SIG-M5 treated with dmso at 0.1 percent for 504 hours (cell line): Measurements from ENCODE around the gene GNAL.
A peak's percentile ranks its signal among the peaks of the same experiment; 100 is the strongest.
"Not testable (repeated sequence)": the region's sequence is repeated elsewhere in the genome, so short reads cannot be mapped to it uniquely, and the experiment has no call there.

Source experiments
- DNase-seq: peaks from one replicate; lab custom pipeline; 2025; ENCODE audit not compliant: unreplicated experiment; lab: John Stamatoyannopoulos, UW

The GNAL gene

DNA sequence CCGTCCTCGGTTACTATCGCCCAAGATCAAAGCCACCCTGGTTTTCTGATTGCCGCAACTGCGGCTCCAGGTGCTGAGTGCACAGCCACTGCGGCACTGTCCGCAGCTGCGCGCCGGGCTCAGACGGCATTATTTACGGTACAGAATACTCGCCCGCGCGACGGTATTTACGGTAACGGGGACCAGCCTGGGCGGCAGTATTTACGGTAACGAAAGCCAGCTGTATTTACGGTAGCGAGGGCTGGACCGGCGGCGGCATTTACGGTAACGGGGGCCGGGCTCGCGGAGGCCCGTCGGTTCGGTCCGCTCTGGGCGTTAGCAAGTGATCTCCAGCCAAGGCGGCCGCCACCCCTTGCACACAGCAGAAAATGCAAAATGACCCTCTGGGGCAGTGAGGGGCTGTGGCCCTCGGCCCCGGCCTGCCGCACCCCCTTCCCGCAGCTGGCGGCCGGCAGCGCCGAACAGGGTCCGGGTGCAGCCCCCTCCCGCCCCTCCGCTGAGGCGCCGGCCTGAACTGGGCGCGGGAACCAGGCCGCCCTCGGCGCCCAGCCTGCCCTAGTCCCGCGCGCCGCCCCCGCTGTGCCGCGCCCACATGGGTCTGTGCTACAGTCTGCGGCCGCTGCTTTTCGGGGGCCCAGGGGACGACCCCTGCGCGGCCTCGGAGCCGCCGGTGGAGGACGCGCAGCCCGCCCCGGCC, at the start of gene GNAL:
TSS of gene GNAL (plus strand) at position 293 of the 697 bp plus-strand sequence. CDS start at position 593, 300 bp downstream.
- DNase-seq: peak; percentile 71

DNA sequence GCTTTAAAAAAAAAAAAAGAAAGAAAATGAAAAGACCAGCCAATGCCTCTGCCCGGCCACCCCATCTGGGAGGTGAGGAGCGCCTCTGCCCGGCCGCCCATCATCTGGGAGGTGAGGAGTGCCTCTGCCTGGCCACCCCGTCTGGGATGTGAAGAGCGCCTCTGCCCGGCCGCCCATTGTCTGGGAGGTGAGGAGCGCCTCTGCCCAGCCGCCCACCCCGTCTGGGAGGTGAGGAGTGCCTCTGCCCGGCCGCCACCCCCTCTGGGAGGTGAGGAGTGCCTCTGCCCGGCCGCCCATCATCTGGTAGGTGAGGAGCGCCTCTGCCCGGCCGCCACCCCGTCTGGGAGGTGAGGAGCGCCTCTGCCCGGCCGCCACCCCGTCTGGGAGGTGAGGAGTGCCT, 41.8 kb upstream of the GNAL start:
- not testable (repeated sequence) for DNase-seq

DNA sequence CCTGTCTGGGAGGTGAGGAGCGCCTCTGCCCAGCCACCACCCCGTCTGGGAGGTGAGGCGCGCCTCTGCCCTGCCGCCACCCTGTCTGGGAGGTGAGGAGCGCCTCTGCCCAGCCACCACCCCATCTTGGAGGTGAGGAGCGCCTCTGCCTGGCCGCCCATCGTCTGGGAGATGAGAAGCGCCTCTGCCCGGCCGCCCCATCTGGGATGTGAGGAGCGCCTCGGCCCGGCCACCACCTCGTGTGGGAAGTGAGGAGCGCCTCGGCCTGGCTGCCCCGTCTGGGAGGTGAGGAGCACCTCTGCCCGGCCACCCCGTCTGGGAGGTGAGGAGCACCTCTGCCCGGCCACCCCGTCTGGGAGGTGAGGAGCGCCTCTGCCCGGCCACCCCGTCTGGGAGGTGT, 41.3 kb upstream of the GNAL start:
- DNase-seq: not testable (repeated sequence)

DNA sequence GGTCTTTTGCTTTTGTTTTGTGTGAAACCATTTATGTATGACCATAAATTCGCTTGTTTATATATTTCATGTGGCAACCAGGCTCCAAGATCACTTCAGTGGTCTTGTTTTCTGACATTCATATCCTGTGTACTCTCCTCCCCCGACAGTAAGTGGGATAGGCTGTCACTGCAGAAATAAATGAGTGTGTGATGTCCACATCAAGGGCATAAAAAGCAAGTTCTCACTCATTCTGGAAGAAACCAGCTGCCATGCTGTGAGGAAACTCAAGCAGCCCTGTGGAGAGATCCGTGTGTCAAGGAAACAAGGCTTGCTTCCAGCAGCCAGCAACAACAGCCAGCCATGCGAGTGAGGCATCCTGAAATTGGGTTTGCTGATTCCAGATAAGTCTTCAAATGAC, 39.2 kb upstream of the GNAL start:
- no peak for DNase-seq

DNA sequence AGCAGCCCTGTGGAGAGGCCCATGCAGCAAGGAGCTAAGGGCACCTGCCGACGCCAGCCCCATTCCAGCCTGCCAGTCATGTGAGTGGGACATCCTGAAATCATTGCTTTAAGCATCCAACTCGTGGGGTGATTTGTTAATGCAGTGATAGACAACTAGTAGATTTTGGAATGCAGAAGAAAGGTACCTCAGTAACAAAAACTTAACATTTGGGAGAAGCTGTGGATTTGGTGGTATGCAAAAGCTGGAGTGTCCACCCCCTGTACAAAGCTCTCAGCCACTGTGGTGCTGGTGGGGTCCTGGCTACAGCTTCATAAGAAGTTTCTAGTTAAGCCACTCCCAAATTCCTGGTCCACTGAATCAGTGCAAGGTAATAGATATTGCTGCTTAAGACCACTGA, 37.2 kb upstream of the GNAL start:
- DNase-seq: no peak

DNA sequence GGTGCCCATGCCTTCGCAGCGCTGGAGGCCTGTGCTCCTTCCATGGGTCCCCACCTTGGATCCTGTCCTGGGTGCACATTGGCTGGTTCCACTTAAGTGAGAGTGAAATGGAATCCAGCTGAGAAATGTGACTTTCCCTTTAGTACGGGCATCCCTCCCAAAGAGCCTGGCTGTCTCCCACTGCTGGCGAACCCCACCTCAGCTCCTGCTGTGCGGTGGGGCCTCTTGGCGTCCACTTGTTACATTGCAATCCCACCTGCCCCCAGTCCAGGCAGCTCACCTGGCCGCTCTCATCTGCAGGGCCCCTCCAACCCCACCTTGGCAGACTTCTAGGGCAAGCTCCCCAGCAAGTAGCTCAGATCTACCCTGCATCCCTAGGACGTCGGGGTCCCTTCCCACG, 35.5 kb upstream of the GNAL start:
- no peak for DNase-seq

DNA sequence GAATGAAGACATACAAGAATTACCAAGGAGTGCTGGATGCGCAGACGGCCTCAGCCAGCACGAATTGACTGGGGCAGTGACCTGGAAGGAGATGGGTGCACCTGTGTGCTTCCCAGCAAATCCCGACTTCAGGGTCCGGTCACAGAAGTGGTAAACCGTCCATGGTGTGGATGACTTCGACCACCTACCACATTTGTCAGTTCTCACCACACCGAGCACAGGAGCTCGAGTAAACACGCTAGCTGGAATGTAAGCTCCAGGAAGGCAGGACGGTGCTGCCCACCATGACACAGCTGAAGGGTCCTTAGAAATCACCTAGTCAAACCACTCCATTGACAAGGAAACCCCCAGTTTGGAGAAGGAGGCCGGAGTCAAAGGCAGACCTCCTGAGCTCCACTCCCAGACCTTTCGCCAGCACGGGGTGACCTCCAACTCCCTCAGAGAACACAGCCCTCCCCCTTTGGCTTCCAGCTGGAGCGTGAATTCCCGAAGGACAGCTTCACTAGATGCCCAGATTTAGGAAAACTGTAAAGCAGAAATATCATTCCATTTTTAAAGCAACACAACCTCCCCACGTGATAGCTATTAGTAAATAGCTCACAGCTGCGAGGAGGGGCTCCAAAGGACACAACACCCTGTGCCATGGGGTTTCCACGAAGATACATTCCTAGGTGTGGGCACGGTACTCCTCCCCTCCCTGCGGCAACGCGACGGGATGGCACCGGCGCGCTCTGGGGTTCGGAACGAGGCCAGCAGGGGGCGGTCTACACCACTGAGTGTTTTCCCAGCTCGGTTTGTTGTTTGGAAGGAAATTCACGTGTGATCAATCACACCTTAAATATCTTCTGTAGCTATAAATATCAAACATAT, 34.1 kb upstream of the GNAL start:
- no peak for DNase-seq

DNA sequence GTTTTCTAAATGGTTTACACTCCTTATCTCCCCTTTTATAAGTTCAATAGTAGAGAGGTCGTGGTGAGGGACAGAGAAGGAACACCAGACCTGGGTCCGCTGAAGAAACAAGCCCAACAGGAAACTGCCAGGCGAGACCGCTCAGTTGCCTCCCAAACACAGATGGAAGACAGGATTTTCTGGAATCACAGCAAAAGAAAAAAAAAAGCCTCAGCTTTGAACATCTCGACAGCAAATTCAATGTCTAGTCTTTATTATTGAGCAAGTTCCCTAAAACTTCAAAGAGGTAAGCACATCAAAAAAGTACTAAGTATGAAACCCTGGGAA, 33.5 kb upstream of the GNAL start:
- no peak for DNase-seq

DNA sequence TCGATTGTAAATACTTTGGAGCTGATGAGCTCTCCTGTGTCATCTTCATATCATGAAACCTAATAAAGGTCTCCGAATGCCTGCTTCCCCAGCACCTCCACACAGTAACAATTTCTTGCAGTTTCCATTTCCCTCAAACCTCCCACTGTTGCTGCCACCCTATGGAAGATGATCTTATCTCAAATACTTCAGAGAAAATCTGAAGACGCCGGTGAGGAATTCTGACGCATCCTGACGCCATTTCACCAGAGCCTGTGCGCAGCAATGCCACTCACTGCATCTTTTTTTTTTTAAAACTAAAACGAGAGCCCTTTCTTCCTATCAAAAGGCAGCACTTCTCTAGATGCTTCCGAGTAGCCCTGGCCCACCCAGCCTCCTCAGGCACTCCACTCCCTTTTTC, 31.9 kb upstream of the GNAL start:
- no peak for DNase-seq

DNA sequence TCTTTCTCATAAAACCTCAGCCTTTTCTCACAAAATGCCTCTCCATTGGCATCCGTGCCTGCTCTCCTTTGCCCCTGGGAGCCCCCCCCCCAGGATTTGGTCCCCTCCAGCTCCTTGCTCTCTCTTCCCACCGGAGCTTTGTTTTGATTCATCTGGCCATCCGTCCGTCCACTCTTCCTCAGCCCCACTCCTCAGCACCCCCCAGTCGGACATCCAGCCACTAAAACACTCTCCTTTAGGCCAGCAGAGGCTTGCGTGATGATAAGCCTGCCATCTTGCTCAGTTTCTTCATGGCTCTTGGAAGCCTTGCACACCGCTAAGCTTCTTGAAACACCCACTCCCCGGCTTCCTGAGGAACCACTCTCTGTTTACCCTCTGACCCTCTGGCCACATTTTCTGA, 31.5 kb upstream of the GNAL start:
- no peak for DNase-seq

DNA sequence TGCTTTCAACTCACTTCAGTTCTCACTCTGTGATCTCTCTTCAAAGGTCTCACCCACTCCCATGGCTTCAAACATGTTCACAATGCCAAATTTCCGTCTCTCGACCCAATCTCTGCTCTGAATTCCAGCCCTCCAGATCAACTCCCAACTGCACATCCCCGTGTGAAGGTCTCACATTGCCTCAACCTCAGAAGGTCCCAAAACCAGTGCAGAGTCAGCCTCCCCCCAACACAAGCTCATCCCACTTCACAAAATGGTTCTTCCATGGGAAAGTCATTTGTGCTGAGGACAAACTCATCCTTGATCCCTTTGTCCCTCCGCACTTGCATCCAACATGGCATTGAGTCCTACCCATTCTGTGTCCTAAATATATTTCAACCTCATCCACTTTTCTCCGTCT, 31.0 kb upstream of the GNAL start:
- DNase-seq: no peak

DNA sequence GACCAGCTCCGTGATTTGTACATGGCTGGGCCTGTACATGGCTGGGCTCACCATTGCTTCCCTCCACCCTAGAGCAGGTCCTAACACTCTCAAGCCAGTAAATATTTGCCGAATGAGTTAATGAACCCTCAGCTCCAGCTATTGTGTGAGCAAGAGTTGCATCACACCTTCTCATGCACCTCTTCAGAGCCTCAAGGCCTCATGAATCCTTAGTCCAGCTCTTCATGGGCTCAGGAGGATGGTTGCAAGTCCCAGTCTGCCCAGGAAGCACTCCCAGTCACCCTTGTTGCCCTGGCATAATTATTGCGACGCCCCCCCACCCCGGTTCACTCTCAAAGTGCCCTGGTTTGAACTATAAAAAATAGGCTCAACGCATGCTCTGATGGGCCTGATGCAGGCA, 30.1 kb upstream of the GNAL start:
- no peak for DNase-seq

DNA sequence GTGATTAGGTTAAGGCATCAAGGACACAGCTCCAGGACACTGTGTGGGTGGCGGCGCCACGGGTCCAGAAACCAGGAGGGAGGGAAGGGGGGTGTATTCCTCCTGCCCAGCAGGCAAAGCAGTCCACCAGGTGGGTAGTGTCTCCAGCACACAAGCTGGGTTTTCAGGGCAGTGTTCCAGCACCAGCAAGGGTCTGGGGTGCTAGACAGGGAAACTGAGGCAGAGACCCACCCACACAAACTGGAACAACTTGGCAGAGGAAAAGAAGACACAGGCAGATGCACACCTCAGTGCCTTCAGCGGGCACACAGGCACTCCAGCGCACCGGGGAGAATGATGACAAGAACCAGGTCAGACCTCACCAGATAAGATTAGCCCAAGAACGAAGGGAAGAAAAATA, 28.4 kb upstream of the GNAL start:
- DNase-seq: no peak

DNA sequence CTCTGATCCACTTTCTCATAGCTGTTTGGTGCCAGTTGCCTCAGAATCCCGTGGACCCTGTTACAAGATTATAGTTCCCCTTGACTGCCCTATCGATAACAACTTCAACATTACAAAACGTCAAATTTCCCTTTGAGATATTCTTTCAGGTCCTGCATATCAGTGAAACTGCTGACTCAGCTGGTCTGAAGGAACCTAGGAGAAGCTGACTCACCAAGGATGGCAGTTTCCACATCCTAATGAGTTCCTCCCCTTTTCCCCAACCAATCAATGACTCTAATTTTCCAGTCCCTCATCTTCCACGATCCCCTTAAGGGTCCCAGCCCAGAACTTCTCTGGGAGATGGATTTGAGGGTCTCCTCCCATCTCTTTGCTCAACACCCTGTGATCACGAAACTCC, 27.6 kb upstream of the GNAL start:
- DNase-seq: no peak

DNA sequence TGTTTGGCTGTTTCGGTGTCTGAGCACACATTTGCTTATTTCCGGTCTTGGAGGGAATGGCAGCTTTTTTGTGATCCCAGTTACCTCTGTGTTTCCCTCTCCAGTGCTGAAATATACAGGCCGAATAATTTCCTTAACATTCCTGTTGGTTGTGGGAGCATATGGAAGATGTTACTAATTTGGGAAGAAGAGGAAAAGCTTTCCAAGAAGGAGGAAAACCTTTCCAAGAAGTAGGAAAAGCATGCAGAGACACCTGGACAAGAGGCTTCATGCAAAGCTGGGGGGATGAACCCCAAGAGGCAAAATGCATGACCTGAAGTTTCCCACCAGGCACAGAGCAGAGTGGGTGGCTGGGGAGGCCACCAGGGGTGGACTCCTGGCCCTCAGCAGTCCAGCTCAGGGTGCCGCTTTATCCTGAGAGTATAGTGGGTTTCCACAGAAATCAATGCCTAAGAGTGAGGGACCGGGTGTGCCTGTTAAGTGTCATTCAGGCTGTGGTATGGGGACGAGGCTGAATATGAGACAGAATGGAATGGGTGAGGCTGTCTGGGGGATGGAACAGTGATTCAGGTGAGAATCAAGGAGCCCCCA, 25.5 kb upstream of the GNAL start:
- no peak for DNase-seq

DNA sequence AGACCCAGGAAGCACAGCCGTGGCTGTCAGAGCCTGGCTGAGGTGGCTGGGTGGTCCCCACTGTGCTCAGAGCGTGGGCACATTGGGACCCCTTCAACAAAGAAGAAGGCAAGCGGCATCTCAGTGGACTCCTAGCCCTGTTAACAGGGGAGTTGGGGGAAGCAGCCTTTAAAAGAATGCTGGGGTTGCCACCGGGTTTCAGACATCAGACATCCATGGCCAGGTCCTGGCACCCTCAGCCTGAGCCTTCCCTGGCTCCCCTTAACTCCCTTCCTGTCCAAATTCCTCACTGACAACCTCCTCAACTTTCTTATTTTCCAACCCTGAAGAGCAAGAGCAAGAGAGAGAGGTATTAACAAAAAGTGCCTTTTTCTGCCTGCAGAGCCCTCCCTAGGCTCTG, 24.8 kb upstream of the GNAL start:
- DNase-seq: no peak

DNA sequence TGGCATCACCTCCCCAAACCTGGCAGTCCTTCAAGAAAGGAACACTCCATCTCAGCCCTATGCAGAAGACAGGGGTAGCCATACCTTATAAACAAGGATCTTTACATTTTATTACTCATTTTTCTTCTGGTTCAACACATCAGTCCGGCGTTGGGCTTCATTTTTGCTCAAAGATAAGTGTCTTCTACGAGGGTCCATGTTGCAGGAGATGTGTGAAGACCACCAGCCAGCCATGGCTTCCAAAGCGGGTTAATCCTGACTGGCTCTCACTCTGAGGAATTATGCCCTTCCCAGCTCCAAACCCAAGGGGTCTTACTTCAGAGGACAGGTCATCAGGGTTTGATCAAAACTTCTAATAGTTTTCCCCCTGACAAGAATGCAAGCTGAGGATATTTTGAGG, 23.9 kb upstream of the GNAL start:
- DNase-seq: no peak

DNA sequence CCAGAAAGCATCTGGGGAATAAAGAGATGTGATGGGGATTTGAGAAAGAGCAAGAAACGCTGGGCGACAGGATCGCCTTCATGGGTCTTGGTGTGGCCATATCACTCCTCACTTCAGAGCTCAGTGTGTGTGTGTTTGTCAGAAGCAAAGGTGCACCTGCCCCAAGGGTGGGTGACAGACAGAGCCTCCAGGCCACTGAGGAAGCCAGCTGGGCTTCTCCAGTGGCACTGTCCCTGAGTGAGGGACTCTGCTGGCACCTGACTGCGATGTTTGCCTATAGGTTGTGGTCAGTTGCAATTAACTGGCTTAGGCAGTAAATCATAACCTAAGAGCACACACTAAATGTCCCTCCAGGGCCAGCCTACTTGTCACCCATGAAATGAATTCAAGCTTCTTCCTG, 23.5 kb upstream of the GNAL start:
- DNase-seq: no peak

DNA sequence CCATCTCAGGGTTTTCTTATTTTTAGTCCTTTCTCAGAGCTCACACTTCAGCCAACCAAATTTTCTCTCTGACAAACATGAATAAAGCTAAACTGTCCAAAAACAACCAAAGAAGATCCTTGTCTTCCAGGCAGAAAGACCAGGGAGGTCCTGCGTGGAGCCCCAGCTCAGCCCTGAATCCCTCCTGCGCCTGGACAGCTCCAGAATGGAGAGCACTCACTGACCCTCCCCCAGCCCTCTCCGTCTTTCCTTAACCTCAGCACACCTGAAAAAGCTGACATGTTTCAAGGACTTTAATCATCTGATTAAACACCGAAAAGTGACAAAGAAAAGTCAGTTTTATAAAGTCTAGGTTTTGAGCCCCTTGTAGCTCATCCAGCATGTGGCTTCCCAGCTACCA, 22.9 kb upstream of the GNAL start:
- no peak for DNase-seq

DNA sequence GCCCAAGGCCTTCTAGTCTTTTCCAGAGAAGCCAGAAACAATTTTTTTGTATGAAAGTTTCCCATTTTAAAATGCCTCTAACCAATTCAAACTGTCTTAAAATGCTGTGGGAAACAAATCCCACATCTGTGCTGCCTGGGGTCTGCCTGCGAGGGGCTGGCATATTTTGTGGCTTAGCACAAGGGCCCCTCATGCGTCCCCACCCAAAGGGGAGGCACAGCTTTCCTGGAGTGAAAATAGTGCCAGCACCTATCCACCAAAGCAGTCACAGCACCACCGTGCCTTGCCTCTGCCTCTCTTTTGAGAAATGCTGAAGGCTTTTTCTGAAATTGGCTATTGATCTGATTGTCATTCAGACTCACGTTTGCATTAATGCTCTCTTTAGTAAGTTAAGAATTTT, 22.2 kb upstream of the GNAL start:
- DNase-seq: no peak

DNA sequence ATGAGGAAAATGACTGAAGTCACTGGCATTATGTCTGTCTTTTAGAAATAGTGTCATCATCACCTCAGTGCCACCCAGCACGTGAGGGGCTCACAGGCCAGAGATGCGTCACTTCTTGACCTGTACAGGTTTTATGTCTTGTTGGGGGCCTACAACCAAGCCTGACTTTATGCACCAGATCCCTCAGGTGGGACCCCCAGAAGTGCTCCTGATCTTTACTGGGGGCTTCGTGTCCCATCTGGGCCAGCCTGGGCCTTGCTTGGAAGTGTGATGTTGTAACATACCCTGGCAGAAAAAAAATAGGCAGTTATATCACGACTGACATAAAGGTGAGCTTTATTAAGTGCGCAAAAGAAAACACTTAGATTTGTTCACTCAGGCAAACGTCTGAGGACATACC, 21.5 kb upstream of the GNAL start:
- no peak for DNase-seq

DNA sequence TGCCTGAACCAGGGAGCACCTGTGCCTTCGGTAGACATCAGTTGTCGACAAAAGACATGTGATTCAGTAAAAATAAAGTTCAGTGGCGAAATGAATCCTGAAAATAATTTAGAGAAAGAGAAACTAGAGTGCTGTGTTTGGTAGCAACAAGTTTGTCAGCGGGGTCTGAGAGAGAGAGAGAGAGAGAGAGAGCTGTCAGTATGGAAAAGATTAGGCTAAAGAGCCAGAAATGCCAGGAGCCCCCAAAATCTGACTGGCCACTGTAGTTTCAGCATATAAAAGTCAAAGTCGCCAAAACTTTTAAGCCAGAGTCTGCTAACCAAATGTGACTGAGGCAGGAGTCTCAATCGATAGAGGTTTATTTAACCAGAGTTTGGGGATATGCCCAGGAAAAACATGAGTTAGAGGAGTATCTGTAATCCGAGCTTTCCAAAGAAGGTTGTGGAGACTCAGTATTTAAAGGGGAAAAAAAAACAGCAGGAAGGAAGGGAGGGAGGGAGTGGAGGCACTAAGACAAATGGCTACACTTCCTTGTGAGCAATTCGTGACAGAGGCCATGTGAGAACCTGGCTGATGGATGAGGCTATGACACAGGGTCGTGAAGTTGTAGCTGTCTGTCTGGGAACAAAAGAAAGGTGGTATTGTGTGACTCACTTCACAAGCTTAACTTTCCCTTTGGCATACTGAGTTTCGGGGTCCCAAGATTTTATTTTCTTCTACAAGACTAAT, 20.5 kb upstream of the GNAL start:
- DNase-seq: no peak
